Adrenal gland (tissue), 12 donors: ENCODE measurements around the gene NFATC1. TPM values are rescaled to one million over a fixed set of nuclear protein-coding genes. Genes with fewer than 3 reads are reported as not detected.

Experiments
- DNase-seq, 7 donors: peaks; one replicate each; pipeline ENCODE4 v3.0.0-alpha.2; 2019 to 2020
- H3K27ac ChIP-seq, 5 donors: fragments of 200-600 bp; sonication (generic) in 4 of 5; 1 replicate in 3 of 5; 2 replicates in 2 of 5; pipeline versions ENCODE4 v1.5.1 to v1.8.0; 2016 to 2020; ENCODE audit warnings: mild to moderate bottlenecking in 1 of 5
- H3K27me3 ChIP-seq: fragments of 200-600 bp; 2 replicates; pipeline ENCODE4 v1.8.0; 2021
- H3K36me3 ChIP-seq, 2 donors: fragments of 200-600 bp; replicated peaks in 1 of 2; 1 replicate in 1 of 2; 2 replicates in 1 of 2; pipeline versions ENCODE4 v1.5.1 to v1.8.0; 2018 to 2022
- H3K4me1 ChIP-seq, 2 donors: fragments of 200-600 bp; replicated peaks in 1 of 2; 1 replicate in 1 of 2; 2 replicates in 1 of 2; pipeline versions ENCODE4 v1.5.1 to v1.8.0; 2018 to 2021
- H3K4me3 ChIP-seq, 4 donors: fragments of 200-600 bp; sonication (generic) in 3 of 4; one replicate each; pipeline ENCODE4 v1.5.1; 2016 to 2018
- H3K9me3 ChIP-seq, 3 donors: fragments of 200-600 bp; sonication (generic) in 1 of 3; replicated peaks in 1 of 3; 1 replicate in 2 of 3; 2 replicates in 1 of 3; pipeline versions ENCODE4 v1.5.1 to v1.8.0; 2016 to 2021
- CTCF ChIP-seq, 6 experiments: fragments of 450-650 bp in 4 of 6; fragments of 200-600 bp in 2 of 6; sonication (generic) in 1 of 6; IDR thresholded peaks; 1 replicate in 5 of 6; 2 replicates in 1 of 6; pipeline versions ENCODE4 v1.5.1 to v1.8.0; 2016 to 2021; ENCODE audit warnings: antibody characterized with exemption in 6 of 6, mild to moderate bottlenecking in 2 of 6, moderate library complexity in 1 of 6
- POLR2A ChIP-seq, 2 donors: fragments of 450-650 bp; IDR thresholded peaks; one replicate each; pipeline ENCODE4 v1.6.1; 2017; ENCODE audit warnings: antibody characterized with exemption in 2 of 2, mild to moderate bottlenecking in 2 of 2, moderate library complexity in 1 of 2
- WGBS, 4 donors: extraction: QIAGEN DNeasy Blood & Tissue Kit in 2 of 4; methylation state at CpG; one replicate each; pipeline versions ENCODE4 v1.1.5 to v1.1.7; 2013 to 2017; 5-methylcytosine and 5-hydroxymethylcytosine counted together
- intact Hi-C, 2 donors: fragments of 100-400 bp; cut with DNase I; formaldehyde crosslinking; loops; one replicate each; pipeline versions ENCODE4 v1.14.1 to v1.15.0; 2022 to 2023
- polyA plus RNA-seq, 3 donors: library from polyadenylated mRNA; stranded (reverse); fragments of 200-250 nt in 2 of 3; fragments of 350-450 nt in 1 of 3; fragmentation: Illumina TruSeq in 1 of 3; extraction: RNeasy Lipid Tissue Mini Kit (QIAGEN cat#74804) in 1 of 3; gene quantifications; one replicate each; pipeline ENCODE4 v1.2.3, GENCODE V29; 2013 to 2014
- total RNA-seq, 9 donors: library from RNA; depleted of rRNA in 4 of 9; stranded (reverse); fragments of >200 nt in 4 of 9; fragments of 120-200 nt in 1 of 9; fragmentation: NEBNext Ultra II Directional in 1 of 9; extraction: Animal tissue kit (Norgen Biotek cat#: 25700) in 1 of 9; gene quantifications; one replicate each; pipeline versions ENCODE4 v1.1.0 to v1.2.4, GENCODE V29; 2013 to 2023
- donor health status: healthy with polysubstance abuse.
- donor health status: Bipolar disorder and iron deficiency.
- donor health status: DM: yes; HTN: yes; CAD: no.
- donor health status: DM: no; HTN: no; CAD: no.
- donor health status: DM: no; HTN: no; CAD: no.
- donor health status: DM: yes; HTN: yes; CAD: no.

NFATC1 gene
- total and polyA plus RNA-seq, 12 donors: 0.50 to 20.9 (median 6.7) TPM

- Histone ChIP-seq H3K9me3 (no peaks in the 10 kb centered on the region), H3K4me1 (no peaks in the 10 kb centered on the region), H3K4me3 (no peak overlapping the region), H3K27me3 (no peaks in the 10 kb centered on the region), H3K27ac (no peak overlapping the region), H3K36me3 (peaks cover 0 to 10% of the 10 kb centered on the region in 2 donors)
- TF ChIP-seq POLR2A (IDR thresholded peaks at IDR 0.05): no peak
- TF ChIP-seq CTCF (IDR thresholded peaks at IDR 0.05): no peak
- 63 to 74% (median 69%) methylated on average over 13 to 16 of the region's 16 CpGs for WGBS, 4 donors
- DNase-seq: peak in 2 of 7 donors; percentile 33 to 64
- intact Hi-C loops: no loop called here
Measured at GRCh38 chr18:79413025-79413424, 17.3 kb downstream of the NFATC1 start.

GRCh38 chr18:79413426-79413825 is 17.7 kb downstream of the NFATC1 start:
- Histone ChIP-seq H3K27ac (no peak overlapping the region), H3K27me3 (no peaks in the 10 kb centered on the region), H3K4me1 (no peaks in the 10 kb centered on the region), H3K9me3 (no peaks in the 10 kb centered on the region), H3K36me3 (peaks cover 0 to 10% of the 10 kb centered on the region in 2 donors), H3K4me3 (no peak overlapping the region)
- TF ChIP-seq CTCF (IDR thresholded peaks at IDR 0.05): no peak
- TF ChIP-seq POLR2A (IDR thresholded peaks at IDR 0.05): no peak
- 91 to 96% (median 94%) methylated on average over 16 of the region's 16 CpGs for WGBS, 4 donors
- intact Hi-C loops: no loop called here
- DNase-seq: no peak

GRCh38 chr18:79413901-79414300 is 18.2 kb downstream of the NFATC1 start:
- no peak overlapping the region for H3K4me3 ChIP-seq
- H3K27me3 ChIP-seq: no peaks in the 10 kb centered on the region
- peaks cover 0 to 10% of the 10 kb centered on the region in 2 donors for H3K36me3 ChIP-seq
- no peak for TF ChIP-seq CTCF (IDR thresholded peaks at IDR 0.05)
- TF ChIP-seq POLR2A (IDR thresholded peaks at IDR 0.05): no peak
- no peak overlapping the region for H3K27ac ChIP-seq
- WGBS, 4 donors: 69 to 89% (median 82%) methylated on average over 9 of the region's 9 CpGs
- H3K4me1 ChIP-seq: no peaks in the 10 kb centered on the region
- no peak for DNase-seq
- no peaks in the 10 kb centered on the region for H3K9me3 ChIP-seq
- intact Hi-C loops: no loop called here

GRCh38 chr18:79416022-79416676 is 20.4 kb downstream of the NFATC1 start:
- intact Hi-C loops: no loop called here
- Histone ChIP-seq H3K27ac (no peak overlapping the region), H3K9me3 (no peaks in the 10 kb centered on the region), H3K36me3 (peaks cover 0 to 6% of the 10 kb centered on the region in 2 donors), H3K27me3 (no peaks in the 10 kb centered on the region), H3K4me3 (no peak overlapping the region), H3K4me1 (no peaks in the 10 kb centered on the region)
- TF ChIP-seq CTCF (IDR thresholded peaks at IDR 0.05) (no peak), POLR2A (IDR thresholded peaks at IDR 0.05) (no peak)
- no peak for DNase-seq
- 89 to 94% (median 92%) methylated on average over 12 to 24 of the region's 24 CpGs for WGBS, 4 donors
